GM23248 (cell line): ENCODE data around the gene MYCL.

Source experiments
- EZH2 ChIP-seq: fragments of 200-600 bp; sonication (generic); IDR thresholded peaks from 2 replicates; pipeline ENCODE4 v1.6.1; 2018; ENCODE audit warnings: antibody characterized with exemption, mild to moderate bottlenecking; ENCODE audit not compliant: insufficient read depth, poor library complexity, severe bottlenecking
- EZH2phosphoT487 ChIP-seq: fragments of 200-600 bp; sonication (generic); IDR thresholded peaks from 2 replicates; pipeline ENCODE4 v1.6.1; 2018; ENCODE audit warnings: antibody characterized with exemption, moderate library complexity, mild to moderate bottlenecking, low read depth; ENCODE audit not compliant: insufficient read depth

GRCh38 chr1:39922251-39922688 is 20.6 kb upstream of the MYCL start:
- TF ChIP-seq EZH2, result no peak
- TF ChIP-seq EZH2phosphoT487, result no peak
